CD4-positive, alpha-beta T cell treated with Interleukin-4 for 1 hour (primary cell): ENCODE measurements around the gene BAD.
"Not testable (repeated sequence)": the region's sequence is repeated elsewhere in the genome, so short reads cannot be mapped to it uniquely, and the experiment has no call there.

Experiments used
- DNase-seq, 2 donors: peaks; one replicate each; pipeline ENCODE4 v3.0.0-alpha.2; 2020 to 2022

Gene BAD

DNA sequence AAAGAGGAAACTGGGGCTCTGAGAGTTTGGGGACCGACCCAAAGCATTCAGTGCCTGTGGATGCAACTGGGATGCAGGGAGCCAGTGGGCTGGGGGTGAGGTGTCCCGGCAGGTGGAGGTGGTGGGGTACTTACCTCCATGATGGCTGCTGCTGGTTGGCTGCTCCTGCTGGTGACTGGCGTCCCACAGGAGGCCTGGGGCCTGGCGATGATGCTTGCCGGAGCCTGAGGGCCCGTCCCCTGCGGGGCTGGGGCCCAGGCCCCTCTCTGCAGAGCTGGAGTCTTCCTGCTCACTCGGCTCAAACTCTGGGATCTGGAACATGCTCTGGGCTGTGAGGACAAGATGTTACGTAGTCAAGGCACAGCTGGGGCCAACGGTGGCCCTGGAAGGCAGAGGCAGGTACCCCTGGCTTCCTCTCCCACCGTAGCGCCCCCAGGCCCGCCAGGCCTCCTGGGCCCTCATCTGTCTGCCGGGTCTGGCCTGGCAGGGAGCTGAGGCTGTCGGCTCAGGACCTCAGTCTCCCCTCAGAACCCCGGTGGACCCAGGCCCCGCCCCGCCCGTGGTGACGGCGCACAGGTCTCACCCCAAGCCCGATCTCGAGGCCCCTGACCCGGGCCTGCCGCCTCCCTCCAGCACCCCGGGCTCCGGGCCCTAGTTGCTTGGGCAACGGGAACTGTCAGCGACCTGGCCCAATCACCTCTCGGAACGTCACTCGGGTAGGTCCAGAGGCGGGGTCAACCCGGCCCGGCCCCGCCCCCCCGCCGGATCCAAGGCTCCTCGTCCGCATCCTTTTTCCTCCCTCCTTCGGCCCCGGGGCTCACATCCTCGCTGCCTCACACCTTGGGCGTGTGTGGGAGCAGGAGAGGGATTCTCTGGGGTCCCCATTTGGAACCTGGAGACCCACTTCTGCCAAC lies at the start of gene BAD:
BAD (minus strand) TSS at position 618 of the 914 bp plus-strand sequence; CDS start at position 321, 297 bp downstream.
- DNase-seq = peak; percentile 95 to 96

DNA sequence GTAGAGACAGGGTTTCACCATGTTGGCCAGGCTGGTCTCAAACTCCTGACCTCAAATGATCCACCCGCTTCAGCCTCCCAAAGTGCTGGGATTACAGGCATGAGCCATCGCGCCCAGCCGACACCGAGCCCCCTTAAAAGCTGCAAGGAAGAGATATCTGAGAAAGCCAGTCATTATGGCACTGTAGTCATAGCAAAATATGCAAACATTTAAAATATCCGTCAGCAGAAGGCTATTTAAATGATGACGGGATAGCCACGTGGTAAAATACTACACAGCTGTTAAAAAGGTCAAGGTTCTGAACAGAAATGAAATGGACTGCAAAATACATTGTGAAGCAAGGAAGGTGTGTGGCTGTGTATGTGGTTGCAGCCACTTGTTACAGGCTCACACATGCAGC lies 49.1 kb upstream of the BAD start:
- DNase-seq = no peak

DNA sequence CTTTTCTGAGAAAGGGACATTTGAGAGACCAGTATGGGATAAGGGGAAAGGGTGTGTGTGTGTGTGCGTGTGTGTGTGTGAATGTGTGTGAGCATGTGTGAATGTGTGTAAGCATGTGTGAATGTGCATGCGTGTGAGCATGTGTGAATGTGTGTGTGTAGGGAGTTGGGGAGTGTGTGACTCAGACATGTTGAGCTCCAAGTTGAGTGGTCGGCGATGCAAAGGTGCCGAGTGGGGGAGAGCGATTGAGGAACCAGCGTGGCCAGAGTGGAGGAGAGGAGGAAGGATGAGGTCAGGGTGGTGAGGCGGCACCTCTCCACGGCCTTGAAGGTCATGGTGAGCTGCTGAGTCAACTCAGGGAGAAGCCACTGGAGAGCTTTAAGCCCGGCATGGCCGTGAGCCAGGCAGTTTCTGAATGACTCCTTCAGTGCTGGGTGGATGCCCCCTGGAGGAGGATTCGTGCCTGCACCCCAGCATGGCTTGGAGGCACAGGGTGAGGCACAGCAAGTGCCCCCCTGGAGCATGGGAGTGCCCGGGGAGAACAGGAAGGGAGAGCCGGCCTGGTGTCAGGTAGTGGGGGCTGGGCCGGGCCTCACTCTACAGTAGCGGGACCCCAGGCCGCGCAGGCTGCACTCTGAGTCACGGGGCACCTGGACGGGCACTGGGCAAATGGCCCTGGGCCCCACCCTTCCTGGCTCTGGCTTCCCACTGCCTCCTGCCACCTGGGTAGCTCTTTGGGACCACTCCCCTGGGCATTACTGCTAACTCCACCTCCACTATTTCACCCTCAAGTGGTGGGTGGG lies 47.3 kb upstream of the BAD start:
- peak; percentile 73 to 84 for DNase-seq

DNA sequence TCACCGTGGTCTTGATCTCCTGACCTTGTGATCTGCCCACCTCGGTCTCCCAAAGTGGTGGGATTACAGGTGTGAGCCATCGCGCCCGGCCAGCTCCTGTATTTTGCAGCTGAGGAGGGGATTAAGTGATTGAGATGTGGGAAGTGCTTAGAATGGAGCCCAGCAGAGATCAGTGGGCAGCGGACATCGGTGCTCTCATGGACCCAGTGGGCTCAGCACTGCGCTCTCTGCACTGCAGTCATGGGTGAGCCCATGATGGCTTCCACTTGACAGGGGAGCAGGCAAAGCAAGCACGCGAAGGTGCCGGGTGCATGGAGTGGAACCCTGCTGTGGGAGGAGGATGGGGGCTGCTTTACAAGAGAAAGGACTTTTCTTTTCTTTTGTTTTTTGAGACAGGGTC lies 46.4 kb upstream of the BAD start:
- DNase-seq = no peak

DNA sequence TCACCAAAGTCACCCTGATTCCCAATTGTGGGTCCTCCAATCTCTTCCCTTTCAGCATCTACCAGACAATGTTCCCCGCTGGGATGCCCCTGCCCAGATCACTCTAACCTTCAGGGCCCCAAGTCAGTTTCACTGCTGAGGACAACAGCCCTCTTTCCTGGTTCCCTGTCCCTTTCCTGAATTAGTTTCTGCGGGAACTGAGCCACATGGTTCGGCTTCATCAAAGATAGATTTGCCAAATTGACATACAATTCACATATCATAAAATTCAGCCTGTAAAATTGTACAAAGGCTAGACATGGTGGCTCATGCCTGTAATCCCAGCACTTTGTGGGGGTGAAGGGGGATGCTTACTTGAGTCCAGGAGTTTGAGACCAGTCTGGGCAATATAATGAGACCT lies 43.5 kb upstream of the BAD start:
- DNase-seq = no peak

DNA sequence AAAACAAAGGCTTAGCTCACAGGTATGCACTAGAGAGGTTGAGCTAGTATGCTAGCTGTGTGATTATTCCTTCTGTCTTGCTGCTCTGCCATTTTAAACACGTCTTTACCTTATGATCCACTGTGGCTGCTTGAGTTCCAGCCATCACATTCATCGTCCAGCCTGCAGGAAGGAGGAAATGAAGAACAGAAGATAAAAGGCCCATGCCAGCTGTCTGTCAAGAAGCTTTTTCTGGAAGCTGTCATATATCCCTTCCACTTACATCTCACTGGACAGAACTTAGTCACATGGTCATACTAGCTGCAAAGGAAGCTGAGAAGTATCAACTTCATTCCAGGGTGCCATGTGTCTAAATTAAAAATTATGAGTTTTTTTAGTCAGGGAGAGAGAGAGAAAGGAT lies 42.9 kb upstream of the BAD start:
- DNase-seq = no peak

DNA sequence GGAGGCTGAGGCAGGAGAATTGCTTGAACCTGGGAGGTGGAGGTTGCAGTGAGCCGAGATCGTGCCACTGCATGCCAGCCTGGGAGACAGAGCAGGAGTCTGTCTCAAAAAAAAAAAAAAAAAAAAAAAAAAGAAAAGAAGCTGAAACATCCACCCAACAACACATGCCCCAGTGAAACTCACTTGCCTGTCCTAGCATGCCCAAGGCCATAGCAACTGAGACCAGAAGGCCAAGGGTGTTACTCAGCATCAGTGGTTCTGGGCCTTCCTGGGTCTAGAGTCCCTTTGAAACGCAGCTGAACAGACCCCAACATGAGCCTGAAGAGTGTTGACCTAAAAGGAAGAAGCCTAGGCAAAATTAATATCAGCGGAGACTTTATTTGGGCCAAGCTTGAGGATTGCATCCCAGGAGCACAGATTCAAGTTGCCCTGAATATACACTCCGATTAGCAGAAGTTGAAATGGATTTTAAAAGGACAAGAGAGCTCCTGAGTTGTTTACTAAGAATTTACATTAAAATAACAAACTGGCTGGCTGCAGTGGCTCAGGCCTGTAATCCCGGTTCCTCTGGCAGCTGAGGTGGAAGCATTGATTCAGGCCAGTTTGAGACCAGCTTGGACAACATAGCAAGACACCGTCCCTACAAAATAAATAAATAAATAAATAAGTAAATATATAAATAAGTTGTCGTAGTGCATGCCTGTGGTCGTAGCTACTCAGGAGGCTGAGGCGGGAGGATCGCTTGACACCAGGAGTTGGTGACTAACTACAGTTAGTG lies 40.4 kb upstream of the BAD start:
- DNase-seq = no peak

DNA sequence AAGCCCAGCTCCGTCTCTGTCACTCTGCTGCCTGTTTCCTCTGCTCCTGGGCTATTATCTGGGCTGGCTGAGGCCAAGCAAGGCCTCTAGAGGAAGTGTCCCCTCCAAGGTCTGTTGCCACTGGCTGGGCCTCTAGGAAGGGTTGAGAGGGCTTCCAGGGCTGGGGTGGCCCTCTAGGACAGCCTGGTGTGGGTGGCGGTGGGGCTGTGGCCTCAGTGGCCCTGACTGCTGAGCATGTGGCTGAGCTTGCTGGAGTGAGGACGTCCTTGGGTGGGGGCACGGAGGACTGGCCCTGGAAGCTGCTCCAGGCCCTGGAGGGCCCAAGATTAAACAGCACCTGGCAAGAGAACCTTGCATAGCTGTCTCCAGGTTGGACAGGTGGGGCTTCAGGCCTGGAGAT lies 39.5 kb upstream of the BAD start:
- not testable (repeated sequence) for DNase-seq

DNA sequence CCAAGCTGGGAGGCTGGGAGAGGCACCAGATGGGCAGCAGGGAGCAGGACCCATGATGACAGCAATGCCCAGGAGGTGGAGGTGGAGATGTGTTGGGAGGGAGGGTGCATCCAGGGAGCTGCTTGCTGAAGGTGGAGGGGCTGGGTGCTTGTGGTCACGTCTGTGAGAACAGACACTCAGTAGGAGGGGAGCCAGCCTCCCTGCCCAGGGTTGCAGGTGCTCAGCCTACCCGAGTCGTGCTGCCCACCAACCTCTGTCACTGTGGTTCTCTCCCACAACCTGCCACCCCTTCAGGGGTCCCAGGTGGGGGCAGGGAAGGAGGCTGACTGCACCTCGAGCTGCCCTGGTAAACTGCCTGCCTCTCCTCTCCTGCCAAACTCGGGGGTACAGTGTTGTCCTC lies 38.9 kb upstream of the BAD start:
- DNase-seq = no peak

DNA sequence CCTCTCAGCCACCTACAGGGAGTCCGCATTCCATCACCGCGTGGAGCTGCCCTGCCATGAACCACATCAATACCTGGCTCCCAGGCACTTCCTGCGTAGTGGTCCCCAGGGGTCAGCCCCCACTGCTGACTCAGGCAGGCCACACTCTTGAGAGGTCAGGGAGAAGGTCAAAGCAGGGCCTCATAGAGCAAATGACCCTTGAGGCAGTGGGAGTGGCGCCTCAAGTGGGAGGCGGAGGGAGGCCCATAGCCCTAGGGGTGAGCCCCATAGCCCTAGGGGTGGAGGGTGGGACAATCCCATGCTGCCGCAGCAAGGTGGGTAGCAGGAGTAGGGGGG lies 38.4 kb upstream of the BAD start:
- DNase-seq = no peak

DNA sequence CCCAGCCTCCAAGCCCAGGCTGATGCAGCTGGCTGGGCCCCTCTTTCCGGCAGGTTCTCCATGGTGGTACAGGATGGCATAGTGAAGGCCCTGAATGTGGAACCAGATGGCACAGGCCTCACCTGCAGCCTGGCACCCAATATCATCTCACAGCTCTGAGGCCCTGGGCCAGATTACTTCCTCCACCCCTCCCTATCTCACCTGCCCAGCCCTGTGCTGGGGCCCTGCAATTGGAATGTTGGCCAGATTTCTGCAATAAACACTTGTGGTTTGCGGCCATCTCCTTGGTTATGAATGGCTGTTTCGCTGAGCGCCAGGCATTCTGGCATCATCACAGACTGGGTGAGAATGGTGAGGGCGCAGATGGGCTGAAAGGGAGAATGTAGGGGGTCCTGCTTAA lies 37.1 kb upstream of the BAD start:
- no peak for DNase-seq

DNA sequence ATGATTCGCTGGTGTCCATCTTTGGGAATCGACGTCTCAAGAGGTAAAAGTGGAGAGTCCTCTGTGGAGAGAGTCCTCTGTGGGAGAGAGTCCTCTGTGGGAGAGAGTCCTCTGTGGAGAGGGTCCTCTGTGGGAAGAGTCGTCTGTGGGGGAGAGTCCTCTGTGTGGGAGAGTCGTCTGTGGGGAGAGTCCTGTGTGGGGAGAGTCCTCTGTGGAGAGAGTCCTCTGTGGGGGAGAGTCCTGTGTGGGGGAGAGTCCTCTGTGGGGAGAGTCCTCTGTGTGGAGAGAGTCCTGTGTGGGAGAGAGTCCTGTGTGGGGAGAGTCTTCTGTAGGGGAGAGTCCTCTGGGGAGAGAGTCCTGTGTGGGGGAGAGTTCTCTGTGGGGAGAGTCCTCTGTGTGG lies 36.6 kb upstream of the BAD start:
- DNase-seq = no peak

DNA sequence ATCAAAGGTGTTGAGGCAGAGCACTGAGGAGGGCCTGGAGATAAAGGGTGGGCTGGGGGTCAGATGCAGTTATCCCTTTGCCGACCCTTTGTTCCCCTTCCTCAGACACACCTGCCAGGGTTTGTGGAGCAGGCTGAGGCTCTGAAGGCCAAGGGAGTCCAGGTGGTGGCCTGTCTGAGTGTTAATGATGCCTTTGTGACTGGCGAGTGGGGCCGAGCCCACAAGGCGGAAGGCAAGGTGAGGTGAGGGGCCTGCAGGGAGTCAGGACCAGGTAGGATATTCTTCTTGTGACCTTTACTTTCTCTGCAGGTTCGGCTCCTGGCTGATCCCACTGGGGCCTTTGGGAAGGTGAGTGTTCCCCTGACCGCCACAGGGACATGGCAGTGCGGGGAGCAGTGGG lies 36.1 kb upstream of the BAD start:
- DNase-seq = no peak

DNA sequence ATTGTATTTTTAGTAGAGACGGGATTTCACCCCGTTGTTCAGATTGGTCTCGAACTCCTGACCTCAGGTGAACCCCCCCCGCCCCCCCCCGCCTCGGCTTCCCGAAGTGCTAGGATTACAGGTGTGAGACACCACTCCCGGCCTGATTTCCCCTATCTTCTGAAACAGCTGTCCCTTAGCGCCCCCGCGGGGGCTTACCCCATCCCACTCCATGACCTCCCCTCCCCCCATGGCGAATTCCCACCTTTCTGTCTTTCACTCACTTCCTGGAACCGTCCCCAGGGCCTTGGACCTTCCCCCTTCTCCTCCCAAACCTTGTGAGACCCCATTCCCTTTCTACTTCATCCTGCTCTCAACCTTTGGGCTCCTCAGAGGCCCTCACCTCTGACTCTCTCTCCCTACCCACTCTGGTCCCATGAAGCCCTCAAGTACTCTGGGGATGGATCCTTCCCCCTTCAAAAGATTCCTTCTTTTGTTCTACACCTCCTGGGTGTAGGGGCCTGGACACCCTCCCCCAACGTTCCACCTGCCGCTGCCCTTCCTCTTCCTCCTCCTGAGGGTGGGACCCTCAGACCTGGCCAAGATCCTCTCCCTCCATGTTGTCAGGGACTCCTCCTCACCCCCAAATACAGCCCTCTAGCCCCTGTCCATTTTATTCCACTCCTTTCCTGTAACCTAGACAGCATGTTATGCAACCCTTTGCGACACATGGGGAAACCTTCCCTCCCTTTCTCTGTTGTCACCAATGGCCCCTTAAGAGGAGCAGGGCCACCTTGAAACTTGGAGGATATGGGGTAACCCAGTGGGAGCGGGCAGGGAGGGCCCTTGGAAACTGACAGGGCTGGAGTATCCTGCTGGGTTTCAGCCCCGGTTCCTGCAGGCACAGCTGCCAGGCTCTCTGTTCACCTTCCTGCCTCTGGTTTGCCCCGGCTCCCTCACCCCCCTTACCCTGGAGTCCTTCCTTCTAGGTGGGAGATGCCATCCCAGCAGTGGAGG lies 34.6 kb upstream of the BAD start:
- DNase-seq = no peak

DNA sequence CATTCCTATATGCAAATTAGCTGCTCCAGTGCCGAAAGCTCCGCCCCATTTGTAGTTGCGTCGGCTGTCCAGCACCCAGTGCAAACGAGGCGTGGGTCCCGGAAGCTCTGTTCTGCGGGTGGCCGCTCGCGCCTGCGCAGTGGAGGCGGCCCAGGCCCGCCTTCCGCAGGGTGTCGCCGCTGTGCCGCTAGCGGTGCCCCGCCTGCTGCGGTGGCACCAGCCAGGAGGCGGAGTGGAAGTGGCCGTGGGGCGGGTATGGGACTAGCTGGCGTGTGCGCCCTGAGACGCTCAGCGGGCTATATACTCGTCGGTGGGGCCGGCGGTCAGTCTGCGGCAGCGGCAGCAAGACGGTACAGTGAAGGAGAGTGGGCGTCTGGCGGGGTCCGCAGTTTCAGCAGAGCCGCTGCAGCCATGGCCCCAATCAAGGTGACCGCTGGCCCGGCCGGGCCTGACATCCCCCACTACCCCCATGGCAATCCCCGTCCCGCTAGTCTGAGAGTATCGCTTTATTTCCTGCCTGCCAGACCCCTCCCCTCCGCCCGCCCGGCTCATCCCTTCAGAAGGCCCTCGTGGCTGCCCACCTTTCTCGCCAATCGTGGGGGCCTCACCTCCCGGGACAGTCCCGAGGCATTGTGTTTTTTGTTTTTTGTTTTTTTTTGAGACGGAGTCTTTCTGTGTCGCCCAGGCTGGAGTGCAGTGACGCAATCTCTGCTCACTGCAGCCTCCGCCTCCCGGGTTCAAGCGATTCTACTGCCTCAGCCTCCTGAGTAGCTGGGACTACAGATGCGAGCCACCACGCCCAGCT lies 33.7 kb upstream of the BAD start, which contains the start of gene PRDX5:
PRDX5 (plus strand) TSS at position 161 of the 805 bp plus-strand sequence; CDS start at position 256, 95 bp downstream.
- peak; percentile 97 to 98 for DNase-seq

DNA sequence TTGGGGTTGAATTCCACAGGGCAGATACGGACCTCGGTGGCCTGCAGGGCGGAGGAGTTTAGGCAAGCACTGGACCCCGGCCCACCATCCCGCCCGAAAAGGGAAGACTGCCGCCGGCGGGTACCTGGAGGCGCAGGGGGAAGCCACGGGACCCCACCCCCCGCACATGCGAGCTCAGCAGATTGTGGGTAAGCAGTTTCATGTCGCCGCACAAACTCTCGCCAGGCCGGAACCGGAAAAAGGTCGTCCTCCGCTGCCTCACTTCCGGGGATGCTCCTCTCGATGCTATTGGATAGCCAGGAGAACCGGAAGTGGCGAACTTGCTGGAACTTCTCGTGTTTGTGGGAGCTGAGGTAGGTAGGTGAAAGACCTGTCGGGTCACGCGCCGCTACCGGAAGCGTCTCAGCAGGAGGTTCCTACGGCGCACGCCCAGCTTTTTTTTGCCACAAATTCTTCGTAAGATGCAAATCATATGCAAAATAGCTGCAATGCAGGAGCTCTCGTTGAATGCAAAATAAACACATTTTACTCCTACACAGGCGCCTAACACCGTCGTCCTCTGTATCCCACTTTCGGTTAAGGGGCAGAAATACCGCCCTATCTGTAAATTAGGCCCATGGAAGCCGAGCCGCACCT lies 33.0 kb upstream of the BAD start, which contains the start of gene TRMT112:
TRMT112 (minus strand) TSS at position 235 of the 636 bp plus-strand sequence; CDS start at position 202, 33 bp downstream.
- peak; percentile 98 to 99 for DNase-seq

DNA sequence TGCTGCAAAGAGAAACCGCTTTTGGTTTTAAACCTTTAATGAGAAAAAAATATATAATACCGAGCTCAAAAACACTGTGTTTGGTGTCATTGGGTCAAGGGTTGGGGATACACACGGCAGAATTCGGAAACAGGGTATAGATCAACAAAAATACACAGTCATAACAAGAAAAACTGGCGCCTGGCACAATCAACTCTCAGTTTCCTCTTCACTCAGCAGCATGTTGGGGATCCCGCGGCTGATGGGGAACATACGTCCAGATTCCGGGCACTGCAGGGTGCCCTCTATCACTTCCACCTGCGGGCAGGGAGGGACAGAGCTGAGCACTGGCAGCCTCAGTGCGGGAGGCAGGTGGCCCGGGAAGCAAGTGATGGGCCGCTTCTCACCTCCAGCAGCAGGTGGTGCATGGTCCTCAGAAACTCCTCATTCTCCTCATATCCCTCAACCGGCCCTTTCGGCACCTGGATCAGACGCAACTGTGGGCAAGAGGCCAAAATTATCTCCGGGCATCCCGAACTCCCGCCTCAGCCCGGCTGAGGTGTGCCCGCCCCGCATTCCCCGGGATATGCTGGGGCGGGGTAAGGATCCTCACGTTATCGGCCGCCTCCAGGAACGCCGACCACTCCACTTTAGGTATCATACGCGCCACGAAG lies 32.3 kb upstream of the BAD start:
- peak; percentile 45 to 49 for DNase-seq

DNA sequence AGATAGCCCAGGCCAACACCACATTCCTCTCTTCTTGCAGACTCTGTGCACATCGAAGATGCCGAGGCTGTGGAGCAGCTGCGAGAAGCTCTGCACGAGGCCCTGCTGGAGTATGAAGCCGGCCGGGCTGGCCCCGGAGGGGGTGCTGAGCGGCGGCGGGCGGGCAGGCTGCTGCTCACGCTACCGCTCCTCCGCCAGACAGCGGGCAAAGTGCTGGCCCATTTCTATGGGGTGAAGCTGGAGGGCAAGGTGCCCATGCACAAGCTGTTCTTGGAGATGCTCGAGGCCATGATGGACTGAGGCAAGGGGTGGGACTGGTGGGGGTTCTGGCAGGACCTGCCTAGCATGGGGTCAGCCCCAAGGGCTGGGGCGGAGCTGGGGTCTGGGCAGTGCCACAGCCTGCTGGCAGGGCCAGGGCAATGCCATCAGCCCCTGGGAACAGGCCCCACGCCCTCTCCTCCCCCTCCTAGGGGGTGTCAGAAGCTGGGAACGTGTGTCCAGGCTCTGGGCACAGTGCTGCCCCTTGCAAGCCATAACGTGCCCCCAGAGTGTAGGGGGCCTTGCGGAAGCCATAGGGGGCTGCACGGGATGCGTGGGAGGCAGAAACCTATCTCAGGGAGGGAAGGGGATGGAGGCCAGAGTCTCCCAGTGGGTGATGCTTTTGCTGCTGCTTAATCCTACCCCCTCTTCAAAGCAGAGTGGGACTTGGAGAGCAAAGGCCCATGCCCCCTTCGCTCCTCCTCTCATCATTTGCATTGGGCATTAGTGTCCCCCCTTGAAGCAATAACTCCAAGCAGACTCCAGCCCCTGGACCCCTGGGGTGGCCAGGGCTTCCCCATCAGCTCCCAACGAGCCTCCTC lies 31.4 kb upstream of the BAD start:
- DNase-seq = not testable (repeated sequence)
